ENCODE data around the gene USP49.
A peak's percentile ranks its signal among the peaks of the same experiment; 100 is the strongest.

Gene USP49

DNA sequence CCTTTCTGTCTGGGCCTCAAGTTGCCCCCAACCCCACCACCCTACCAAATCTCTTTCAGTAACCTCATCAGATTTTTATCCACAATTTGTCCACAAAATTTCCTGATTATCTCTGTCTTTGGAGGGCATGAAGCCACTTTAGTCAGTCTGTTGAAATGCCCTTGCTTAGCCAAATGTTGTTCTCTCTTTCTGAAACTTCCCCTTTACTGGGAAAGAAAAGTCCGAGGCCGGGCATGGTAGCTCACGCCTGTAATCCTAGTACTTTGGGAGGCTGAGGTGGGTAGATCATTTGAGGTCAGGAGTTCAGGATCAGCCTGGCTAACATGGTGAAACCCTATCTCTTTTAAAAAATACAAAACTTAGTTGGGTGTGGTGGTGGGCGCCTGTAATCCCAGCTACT, 73.9 kb downstream of the USP49 start:
- DNase-seq (ENCODE audit: low read depth) = no peak
- H3K4me3 ChIP-seq (ENCODE audit: low read depth, low read length) = no peak overlapping the region
- TF ChIP-seq, protein P1, sequence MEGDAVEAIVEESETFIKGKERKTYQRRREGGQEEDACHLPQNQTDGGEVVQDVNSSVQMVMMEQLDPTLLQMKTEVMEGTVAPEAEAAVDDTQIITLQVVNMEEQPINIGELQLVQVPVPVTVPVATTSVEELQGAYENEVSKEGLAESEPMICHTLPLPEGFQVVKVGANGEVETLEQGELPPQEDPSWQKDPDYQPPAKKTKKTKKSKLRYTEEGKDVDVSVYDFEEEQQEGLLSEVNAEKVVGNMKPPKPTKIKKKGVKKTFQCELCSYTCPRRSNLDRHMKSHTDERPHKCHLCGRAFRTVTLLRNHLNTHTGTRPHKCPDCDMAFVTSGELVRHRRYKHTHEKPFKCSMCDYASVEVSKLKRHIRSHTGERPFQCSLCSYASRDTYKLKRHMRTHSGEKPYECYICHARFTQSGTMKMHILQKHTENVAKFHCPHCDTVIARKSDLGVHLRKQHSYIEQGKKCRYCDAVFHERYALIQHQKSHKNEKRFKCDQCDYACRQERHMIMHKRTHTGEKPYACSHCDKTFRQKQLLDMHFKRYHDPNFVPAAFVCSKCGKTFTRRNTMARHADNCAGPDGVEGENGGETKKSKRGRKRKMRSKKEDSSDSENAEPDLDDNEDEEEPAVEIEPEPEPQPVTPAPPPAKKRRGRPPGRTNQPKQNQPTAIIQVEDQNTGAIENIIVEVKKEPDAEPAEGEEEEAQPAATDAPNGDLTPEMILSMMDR (IDR thresholded peaks at IDR 0.05; ENCODE audit: low read depth, low read length) = no peak
- no peak for TF ChIP-seq POLR2A (IDR thresholded peaks at IDR 0.05; ENCODE audit: extremely low read depth, insufficient read length)
- no peak for TF ChIP-seq MYC (IDR thresholded peaks at IDR 0.05; ENCODE audit: low read depth, low read length)
- TF ChIP-seq, protein P2, sequence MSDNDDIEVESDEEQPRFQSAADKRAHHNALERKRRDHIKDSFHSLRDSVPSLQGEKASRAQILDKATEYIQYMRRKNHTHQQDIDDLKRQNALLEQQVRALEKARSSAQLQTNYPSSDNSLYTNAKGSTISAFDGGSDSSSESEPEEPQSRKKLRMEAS (IDR thresholded peaks at IDR 0.05; ENCODE audit: low read depth, low read length) = no peak

DNA sequence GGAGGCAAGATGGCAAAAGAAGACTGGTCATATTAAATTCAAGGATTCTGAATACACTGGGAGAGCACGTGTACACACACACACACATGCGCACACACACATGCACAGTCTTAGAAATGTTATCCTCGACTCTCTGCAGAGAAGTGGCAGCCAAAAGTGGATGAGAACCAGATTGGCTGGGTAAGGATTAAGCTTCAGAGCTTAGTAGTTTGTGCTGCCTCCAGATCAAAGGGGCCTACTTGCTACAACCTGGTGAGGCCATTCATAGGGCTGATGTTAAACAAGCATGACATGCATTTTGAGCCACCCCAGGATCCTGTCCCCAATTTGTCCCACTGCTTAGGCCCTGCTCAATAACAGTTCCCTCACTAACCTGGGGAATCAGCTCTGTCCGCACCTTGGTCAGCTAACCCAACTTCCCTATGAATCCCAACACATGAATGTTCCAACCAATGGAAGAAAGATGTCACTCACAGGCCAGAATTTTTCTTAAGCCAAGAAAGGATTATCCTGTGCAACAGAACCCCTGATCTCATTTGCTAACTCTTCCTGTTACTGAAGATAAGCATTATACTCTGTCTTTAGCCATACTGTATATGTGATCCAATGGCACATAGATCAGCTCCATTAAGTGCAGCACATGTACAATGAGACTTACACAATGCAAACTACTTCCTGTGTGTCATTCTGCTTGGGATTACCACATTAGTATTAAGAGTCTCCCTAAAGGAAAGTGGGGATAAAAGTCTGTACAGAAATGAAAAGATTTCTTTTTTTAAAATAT, 76.7 kb downstream of the USP49 start:
- H3K4me3 ChIP-seq (ENCODE audit: low read depth, low read length) = no peak overlapping the region
- TF ChIP-seq, protein P2 (IDR thresholded peaks at IDR 0.05; ENCODE audit: low read depth, low read length) = peak; percentile 64; the same call in 1 of the 2 replicates
- TF ChIP-seq MYC (IDR thresholded peaks at IDR 0.05; ENCODE audit: low read depth, low read length) = peak; percentile 49
- TF ChIP-seq, protein P1 (IDR thresholded peaks at IDR 0.05; ENCODE audit: low read depth, low read length) = no peak
- peak; percentile 65 for DNase-seq (ENCODE audit: low read depth)

DNA sequence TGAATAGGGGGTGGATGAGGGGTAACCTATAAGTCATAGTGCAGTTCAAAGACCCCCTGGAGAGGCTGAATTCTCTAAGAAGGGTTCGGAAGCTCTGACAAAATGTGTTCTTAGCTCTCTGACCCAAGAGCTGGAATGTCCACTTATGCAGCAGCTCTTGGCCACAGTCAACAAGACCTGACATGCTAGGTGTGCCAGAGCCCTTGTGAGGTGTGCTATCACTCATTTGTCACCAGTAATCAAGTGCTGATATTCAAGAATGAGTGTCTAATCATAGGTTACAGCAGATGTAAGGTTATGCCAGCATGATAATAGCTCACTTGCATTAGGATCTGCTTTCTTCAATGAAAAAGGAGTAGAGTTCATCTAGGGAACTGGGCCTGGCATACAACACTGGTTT, 79.6 kb downstream of the USP49 start:
- H3K4me3 ChIP-seq (ENCODE audit: low read depth, low read length) = no peak overlapping the region
- no peak for DNase-seq (ENCODE audit: low read depth)
- TF ChIP-seq MYC (IDR thresholded peaks at IDR 0.05; ENCODE audit: low read depth, low read length) = no peak
- TF ChIP-seq POLR2A (IDR thresholded peaks at IDR 0.05; ENCODE audit: extremely low read depth, insufficient read length) = no peak
- TF ChIP-seq, protein P1 (IDR thresholded peaks at IDR 0.05; ENCODE audit: low read depth, low read length) = no peak
- TF ChIP-seq, protein P2 (IDR thresholded peaks at IDR 0.05; ENCODE audit: low read depth, low read length) = no peak

DNA sequence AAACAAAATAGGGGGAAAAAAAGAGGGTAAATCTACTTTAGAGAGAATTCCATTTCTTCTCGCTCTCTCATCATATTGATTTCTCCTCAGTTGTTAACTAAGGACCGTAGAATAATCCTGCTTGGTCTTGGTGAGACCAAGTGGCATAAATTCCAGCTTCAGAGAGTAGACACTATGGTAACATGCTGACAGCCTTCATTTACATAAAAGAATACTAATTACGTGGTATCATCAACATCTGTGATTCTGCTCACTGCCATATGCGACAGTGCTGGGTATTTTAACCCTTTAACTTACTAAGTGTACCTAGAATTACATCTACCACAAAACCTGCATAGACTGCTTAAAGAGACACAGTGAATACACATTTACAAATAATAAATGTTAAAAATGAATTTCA, 80.5 kb downstream of the USP49 start:
- no peak overlapping the region for H3K4me3 ChIP-seq (ENCODE audit: low read depth, low read length)
- no peak for DNase-seq (ENCODE audit: low read depth)
- TF ChIP-seq POLR2A (IDR thresholded peaks at IDR 0.05; ENCODE audit: extremely low read depth, insufficient read length) (no peak), MYC (IDR thresholded peaks at IDR 0.05; ENCODE audit: low read depth, low read length) (no peak)
- TF ChIP-seq, protein P1 (IDR thresholded peaks at IDR 0.05; ENCODE audit: low read depth, low read length) = no peak
- TF ChIP-seq, protein P2 (IDR thresholded peaks at IDR 0.05; ENCODE audit: low read depth, low read length) = no peak

DNA sequence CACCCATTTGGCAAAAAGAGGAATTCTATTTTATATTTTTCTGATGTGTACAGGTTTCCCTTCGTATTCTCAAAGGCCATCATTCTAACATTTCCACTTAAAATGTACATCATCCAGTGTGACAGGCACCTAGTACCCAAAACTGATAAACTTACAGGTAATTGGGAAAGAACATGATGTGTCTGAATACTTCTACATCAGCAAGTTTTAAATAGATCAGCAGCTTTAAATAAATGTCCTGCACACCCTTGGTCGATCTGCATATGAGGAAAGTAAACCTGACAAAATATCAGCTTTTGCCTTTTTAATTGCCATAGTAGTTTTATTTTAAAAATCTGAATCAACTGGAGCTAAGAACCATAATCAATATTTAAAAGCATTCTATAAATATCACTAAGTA, 81.2 kb downstream of the USP49 start:
- TF ChIP-seq, protein P1 (IDR thresholded peaks at IDR 0.05; ENCODE audit: low read depth, low read length) = no peak
- TF ChIP-seq POLR2A (IDR thresholded peaks at IDR 0.05; ENCODE audit: extremely low read depth, insufficient read length) (no peak), MYC (IDR thresholded peaks at IDR 0.05; ENCODE audit: low read depth, low read length) (no peak)
- TF ChIP-seq, protein P2 (IDR thresholded peaks at IDR 0.05; ENCODE audit: low read depth, low read length) = no peak
- no peak overlapping the region for H3K4me3 ChIP-seq (ENCODE audit: low read depth, low read length)
- DNase-seq (ENCODE audit: low read depth) = no peak
